ENCODE data around the gene WDFY2. TPM values are rescaled to one million over a fixed set of nuclear protein-coding genes. Genes with fewer than 3 reads are reported as not detected.

The WDFY2 gene
- total and polyA plus RNA-seq, 10 of the 15 experiments (the other 5 are each of a cell fraction or from before 2014, with no cell fraction given) = 2.1 to 13.0 (median 8.1) TPM

DNA sequence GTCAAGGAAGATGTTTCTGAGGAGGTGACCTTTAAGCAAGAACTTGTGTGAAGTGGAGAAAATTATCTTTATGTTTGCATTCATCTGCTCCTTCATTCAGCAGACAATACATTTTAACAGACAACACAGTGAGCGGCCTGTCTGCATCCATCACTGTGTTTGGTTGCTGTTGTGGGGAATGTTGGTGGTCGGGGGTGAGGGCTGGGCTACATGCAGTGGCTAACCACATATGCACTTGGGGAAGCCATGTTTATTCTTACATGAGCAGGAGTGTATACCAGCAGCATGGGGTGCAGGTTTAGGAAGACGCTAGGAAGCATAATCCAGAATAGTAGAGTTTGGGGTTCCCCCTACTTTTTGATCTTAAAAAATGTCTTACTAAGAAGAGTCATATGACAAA is 153.3 kb downstream of the WDFY2 start:
- FAIRE-seq (no peak), ATAC-seq (no peak), DNase-seq (ENCODE audit: low read depth, low spot score) (no peak)
- no peaks in the 10 kb centered on the region for H3K27me3 ChIP-seq (replicated peaks in 1 of 2; ENCODE audit: control insufficient read depth in 2 of 2, insufficient read depth in 2 of 2, low read length in 1 of 2)
- RAD21 ChIA-PET (ENCODE audit: unreplicated experiment) = no interaction called here
- CTCF ChIA-PET = no interaction called here
- H3K79me2 ChIP-seq (ENCODE audit: control insufficient read depth, insufficient read depth, low read length) = no peaks in the 10 kb centered on the region
- SMC1A ChIA-PET (ENCODE audit: uncharacterized antibody, unreplicated experiment) = interaction anchor here (0.6 to 1.1 kb wide), 2 partner anchors 104 to 430 kb away, joined by 3 to 4 read pairs; no protein-coding TSS in a partner anchor
- no peak overlapping the region for H3K9ac ChIP-seq (ENCODE audit: control insufficient read depth, insufficient read depth, low read length)
- WGBS (ENCODE audit: insufficient coverage, insufficient replicate concordance, low lambda C conversion rate, missing lambda C conversion rate) = 67% methylated on average over 3 of the region's 3 CpGs
- H2AFZ ChIP-seq (ENCODE audit: control insufficient read depth, low read depth, low read length) = no peak overlapping the region
- H3K4me1 ChIP-seq (ENCODE audit: control insufficient read depth, insufficient read depth, low read length) = peaks cover 3% of the 10 kb centered on the region; the same call in 1 of the 2 replicates
- no peak overlapping the region for H3K27ac ChIP-seq (ENCODE audit: control insufficient read depth, insufficient read depth)
- intact Hi-C loops (cut with micrococcal nuclease; ENCODE audit: unreplicated experiment) = no loop called here
- TF ChIP-seq, protein P1, sequence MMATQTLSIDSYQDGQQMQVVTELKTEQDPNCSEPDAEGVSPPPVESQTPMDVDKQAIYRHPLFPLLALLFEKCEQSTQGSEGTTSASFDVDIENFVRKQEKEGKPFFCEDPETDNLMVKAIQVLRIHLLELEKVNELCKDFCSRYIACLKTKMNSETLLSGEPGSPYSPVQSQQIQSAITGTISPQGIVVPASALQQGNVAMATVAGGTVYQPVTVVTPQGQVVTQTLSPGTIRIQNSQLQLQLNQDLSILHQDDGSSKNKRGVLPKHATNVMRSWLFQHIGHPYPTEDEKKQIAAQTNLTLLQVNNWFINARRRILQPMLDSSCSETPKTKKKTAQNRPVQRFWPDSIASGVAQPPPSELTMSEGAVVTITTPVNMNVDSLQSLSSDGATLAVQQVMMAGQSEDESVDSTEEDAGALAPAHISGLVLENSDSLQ (IDR thresholded peaks at IDR 0.05) = no peak
- TF ChIP-seq, protein P2, sequence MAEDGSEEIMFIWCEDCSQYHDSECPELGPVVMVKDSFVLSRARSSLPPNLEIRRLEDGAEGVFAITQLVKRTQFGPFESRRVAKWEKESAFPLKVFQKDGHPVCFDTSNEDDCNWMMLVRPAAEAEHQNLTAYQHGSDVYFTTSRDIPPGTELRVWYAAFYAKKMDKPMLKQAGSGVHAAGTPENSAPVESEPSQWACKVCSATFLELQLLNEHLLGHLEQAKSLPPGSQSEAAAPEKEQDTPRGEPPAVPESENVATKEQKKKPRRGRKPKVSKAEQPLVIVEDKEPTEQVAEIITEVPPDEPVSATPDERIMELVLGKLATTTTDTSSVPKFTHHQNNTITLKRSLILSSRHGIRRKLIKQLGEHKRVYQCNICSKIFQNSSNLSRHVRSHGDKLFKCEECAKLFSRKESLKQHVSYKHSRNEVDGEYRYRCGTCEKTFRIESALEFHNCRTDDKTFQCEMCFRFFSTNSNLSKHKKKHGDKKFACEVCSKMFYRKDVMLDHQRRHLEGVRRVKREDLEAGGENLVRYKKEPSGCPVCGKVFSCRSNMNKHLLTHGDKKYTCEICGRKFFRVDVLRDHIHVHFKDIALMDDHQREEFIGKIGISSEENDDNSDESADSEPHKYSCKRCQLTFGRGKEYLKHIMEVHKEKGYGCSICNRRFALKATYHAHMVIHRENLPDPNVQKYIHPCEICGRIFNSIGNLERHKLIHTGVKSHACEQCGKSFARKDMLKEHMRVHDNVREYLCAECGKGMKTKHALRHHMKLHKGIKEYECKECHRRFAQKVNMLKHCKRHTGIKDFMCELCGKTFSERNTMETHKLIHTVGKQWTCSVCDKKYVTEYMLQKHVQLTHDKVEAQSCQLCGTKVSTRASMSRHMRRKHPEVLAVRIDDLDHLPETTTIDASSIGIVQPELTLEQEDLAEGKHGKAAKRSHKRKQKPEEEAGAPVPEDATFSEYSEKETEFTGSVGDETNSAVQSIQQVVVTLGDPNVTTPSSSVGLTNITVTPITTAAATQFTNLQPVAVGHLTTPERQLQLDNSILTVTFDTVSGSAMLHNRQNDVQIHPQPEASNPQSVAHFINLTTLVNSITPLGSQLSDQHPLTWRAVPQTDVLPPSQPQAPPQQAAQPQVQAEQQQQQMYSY (CRISPR knock-in tag; IDR thresholded peaks at IDR 0.05) = no peak
- TF ChIP-seq CREB1 (IDR thresholded peaks at IDR 0.05; ENCODE audit: low read depth) (no peak), YY1 (IDR thresholded peaks at IDR 0.05; ENCODE audit: low read depth, low read length) (0 out of 2 replicates have a peak, but pooled peaks have one; percentile 15), STAT1 (conservative IDR thresholded peaks at IDR 0.05) (no peak), RFX5 (IDR thresholded peaks at IDR 0.05; ENCODE audit: low read depth, low read length) (no peak), NFYB (IDR thresholded peaks at IDR 0.05; ENCODE audit: insufficient read depth, low read depth, low read length) (no peak), NFYA (IDR thresholded peaks at IDR 0.05; ENCODE audit: borderline replicate concordance, low read depth, low read length) (no peak)
- H3K4me3 ChIP-seq = no peak overlapping the region
- peaks cover 0 to 9% of the 10 kb centered on the region in 2 experiments; a peak in 1 of 4 replicates for H3K36me3 ChIP-seq (ENCODE audit: control insufficient read depth in 2 of 2, insufficient read depth in 2 of 2, low read length in 1 of 2)
- POLR2A ChIA-PET = interaction anchor here (0.7 to 1.3 kb wide), 2 partner anchors 12 to 19 kb away, joined by 4 read pairs; no protein-coding TSS in a partner anchor
- in situ Hi-C loops (cut with MboI) = no loop called here
- no TSS peak for BruUV-seq (replicated peaks)
- H4K20me1 ChIP-seq (ENCODE audit: control insufficient read depth, insufficient read depth) = no peaks in the 10 kb centered on the region
- H3K4me2 ChIP-seq (ENCODE audit: control insufficient read depth, insufficient read depth) = no peak overlapping the region
- no peaks in the 10 kb centered on the region for H3K9me3 ChIP-seq (replicated peaks; ENCODE audit: control insufficient read depth, insufficient read depth, low read length)

Measured in GM12878 (cell line).